GM13976 (cell line): ENCODE measurements around the gene NID1.

Source experiments
- DNase-seq: peaks from one replicate; pipeline ENCODE4 v3.0.0; 2012; ENCODE audit warnings: low spot score
- in situ Hi-C: fragments of 300-500 bp; cut with MboI; formaldehyde crosslinking; loops from one replicate; pipeline ENCODE4 v1.12.0; 2022; ENCODE audit warnings: low sequenced_read_pairs, mixed read lengths, inconsistent platforms; ENCODE audit not compliant: unreplicated experiment
- TF ChIP-seq, protein P1 (sequence below): IDR thresholded peaks from 2 replicates; pipeline ENCODE4 v1.5.1; 2012; ENCODE audit warnings: borderline replicate concordance, mild to moderate bottlenecking; ENCODE audit not compliant: insufficient read depth; ENCODE audit errors: extremely low read depth, missing control alignments, control extremely low read depth

Gene NID1

DNA sequence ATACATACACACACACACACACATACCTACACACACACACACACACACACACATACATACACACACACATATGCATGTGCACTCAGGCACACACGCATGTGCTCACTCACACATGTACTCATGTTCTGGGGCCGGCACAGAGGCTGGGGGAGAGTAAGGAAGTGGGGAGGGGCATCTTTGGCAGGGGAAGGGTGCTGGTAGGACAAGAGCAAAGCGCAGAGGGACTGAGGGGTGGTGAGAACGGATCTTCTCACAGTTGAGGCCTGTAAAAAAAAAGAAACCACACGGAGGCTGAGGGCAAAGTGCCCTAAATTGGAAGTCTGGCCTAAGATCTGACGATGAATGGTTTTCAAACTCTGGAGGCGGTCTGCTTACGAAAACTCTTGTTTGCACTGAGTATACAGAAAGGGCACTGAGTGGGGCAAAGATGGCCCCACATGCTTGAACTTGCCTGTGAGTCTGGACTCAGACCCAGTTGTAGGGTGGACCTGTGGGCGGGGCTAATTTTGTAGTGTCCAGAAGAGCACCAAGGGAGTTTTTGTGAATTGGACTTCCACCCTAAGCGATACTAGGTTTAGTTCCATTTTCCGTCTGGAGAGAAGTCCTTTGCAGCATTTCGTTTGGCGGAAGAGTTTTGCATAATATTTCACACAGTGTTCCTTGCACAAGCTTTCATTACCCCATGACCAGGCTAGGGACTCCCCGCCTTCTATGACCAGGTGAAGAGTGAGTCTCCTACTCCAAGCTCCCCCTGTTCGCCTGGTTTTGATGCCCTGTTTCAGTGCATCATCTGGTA lies 118.9 kb downstream of the NID1 start:
- DNase-seq = peak; percentile 56
- in situ Hi-C loops = no loop called here
- TF ChIP-seq, protein P1, sequence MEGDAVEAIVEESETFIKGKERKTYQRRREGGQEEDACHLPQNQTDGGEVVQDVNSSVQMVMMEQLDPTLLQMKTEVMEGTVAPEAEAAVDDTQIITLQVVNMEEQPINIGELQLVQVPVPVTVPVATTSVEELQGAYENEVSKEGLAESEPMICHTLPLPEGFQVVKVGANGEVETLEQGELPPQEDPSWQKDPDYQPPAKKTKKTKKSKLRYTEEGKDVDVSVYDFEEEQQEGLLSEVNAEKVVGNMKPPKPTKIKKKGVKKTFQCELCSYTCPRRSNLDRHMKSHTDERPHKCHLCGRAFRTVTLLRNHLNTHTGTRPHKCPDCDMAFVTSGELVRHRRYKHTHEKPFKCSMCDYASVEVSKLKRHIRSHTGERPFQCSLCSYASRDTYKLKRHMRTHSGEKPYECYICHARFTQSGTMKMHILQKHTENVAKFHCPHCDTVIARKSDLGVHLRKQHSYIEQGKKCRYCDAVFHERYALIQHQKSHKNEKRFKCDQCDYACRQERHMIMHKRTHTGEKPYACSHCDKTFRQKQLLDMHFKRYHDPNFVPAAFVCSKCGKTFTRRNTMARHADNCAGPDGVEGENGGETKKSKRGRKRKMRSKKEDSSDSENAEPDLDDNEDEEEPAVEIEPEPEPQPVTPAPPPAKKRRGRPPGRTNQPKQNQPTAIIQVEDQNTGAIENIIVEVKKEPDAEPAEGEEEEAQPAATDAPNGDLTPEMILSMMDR = no peak

DNA sequence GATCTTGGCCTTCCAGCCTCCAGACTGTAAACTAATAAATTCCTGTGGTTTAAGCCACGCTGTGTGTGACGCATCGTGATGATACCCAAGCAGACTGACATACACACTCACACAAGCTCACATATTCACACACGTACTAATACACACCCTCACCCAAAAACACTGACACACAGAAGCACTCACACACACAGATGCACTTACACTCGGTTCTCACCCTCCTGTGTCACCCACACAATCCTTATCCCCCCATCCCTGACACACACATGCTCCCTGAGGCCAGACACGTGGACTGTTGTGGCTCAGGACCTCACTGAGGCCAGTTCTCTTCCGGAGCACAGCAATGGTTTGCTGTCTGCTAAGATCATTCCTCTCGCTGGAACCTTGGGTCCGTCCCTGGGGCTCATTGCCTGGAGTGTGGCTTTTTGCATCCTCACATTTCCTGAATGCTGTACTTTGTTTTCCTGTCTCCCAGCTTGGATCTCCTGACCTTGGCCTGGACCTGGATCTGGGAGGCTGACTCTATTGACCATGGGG lies 121.2 kb downstream of the NID1 start:
- no peak for DNase-seq
- TF ChIP-seq, protein P1 = no peak
- in situ Hi-C loops = no loop called here

DNA sequence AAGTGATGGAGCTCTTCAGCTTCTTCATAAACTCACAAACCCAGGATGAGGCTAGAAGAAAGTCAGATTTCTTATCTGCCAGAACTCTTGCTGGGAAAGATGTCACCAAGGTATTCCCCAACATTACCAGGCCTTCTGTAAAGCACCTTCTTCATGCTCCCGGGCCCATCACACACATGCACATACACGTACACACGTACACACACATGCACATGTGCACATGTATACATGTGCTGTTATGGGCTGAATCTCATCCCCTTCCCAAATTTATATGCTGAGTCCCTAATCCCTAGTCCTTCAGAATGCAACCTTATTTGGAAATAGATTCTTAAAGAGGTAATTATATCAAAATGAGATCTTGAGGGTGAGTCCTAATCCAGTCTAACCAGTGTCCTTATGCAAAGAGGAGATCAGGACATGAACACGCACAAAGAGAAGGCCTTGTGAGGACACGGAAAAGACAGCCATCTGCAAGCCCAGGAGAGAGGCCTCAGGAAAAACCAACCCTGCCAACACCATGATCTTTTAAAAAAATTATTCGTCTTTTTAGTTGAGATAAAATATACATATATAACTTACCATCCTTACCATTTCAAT lies 121.8 kb downstream of the NID1 start:
- TF ChIP-seq, protein P1 = no peak
- DNase-seq = no peak
- in situ Hi-C loops = no loop called here

DNA sequence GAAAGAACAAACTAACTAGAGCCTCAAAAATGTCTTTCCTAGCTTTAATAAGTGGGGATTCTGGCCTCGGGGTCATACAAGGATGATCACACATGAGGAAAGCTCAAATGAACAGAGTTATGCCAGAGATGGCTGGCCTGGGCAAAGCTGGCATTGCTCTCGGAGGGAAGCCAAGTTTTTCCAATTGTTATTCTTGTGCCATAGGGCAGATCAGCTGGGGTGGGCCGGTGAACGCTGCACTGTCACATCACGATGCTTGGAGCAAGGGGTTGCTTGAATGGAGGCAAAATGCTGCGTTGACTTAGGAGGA lies 122.3 kb downstream of the NID1 start:
- no peak for DNase-seq
- in situ Hi-C loops = no loop called here
- TF ChIP-seq, protein P1 = no peak

DNA sequence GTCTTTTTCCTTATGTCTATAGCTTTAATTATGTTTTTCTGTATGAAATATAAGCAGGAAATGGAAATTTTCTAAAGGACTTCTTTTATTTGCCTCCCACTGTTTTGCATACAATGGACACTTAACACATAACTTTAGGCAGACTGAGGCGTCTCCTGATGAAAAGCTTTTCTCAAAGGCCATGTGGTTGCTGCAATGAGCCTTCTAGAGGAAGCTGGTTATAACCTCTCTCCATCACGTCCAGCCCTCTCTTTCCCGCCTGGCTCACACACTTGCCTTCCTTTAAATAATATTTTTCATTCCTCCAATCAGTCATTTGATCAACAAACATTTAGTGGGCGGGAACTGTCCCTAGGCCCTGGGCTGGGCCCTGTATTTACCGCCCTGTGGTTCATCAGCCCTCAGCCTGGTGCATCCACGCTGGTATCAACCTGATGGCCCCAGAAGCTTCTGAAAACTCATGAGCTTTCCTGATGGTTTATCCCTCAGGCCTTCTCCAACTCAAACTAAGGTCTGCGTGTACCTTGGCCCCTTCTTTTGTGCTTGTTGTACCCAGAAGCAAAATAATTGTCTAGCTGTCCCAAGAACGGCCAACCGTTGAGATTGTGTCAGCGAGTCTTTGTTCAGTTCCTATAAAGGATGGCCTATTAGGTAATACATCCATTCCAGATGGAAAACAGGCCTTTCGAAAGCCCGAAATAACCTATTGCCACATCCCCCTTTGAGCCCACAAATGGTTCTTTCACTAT lies 122.8 kb downstream of the NID1 start:
- TF ChIP-seq, protein P1 = no peak
- no peak for DNase-seq
- in situ Hi-C loops = no loop called here

DNA sequence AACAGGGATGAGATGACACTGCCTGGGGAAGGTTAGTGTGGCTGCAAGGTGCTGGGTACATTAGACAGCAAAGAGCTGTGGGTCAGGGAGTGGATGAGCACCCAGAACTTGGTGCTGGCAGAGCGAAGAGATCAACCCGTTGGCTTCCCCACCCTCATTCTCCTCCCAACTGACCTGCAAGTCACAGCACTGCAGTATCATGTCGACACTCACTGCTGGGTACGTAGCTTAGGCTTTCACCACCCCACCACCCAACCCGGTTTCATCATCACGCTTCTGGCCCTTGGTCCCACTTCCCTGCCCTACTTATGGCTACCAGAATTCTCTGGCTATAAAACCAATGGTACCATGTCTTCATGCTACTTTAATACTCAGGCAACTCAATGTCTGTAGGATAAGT lies 124.6 kb downstream of the NID1 start:
- DNase-seq = no peak
- in situ Hi-C loops = no loop called here
- TF ChIP-seq, protein P1 = no peak
